KOPT-K1 (cell line): Measurements from ENCODE around the gene STAG2.
"Not testable (repeated sequence)": the region's sequence is repeated elsewhere in the genome, so short reads cannot be mapped to it uniquely, and the experiment has no call there.

Experiments
- H3K27ac ChIP-seq: fragments of 200-600 bp; sonication (generic); 2 replicates; pipeline ENCODE4 v1.5.1; 2016; ENCODE audit warnings: antibody characterized with exemption, mild to moderate bottlenecking, low read depth, low read length; ENCODE audit not compliant: poor library complexity, severe bottlenecking
- H3K36me3 ChIP-seq: fragments of 200-600 bp; sonication (generic); 2 replicates; pipeline ENCODE4 v1.5.1; 2017; ENCODE audit warnings: antibody characterized with exemption, mild to moderate bottlenecking, low read length, moderate library complexity; ENCODE audit not compliant: insufficient read depth
- H3K9me3 ChIP-seq: fragments of 200-600 bp; sonication (generic); 2 replicates; pipeline ENCODE4 v1.5.1; 2017; ENCODE audit warnings: antibody characterized with exemption, low read length, mild to moderate bottlenecking; ENCODE audit not compliant: insufficient read depth, poor library complexity, severe bottlenecking

Gene STAG2

DNA sequence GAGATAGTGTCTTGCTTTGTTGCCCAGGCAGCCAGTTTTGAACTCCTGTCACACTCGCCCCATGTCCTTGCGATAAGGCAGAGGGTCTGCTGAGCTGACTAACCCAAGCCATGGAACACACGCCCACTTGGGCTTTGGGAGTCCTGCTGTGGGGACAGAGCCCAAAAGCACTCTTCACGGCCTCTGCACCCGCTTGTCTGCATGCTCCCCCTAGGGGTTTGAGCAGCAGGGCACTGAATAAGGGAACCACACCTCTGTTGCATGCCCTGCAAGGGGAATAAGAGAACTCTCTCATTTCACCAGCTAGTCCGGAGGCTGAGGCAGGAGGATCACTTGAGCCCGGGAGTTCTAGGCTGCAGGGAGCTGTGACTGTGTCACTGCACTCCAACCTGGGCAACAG lies 166.0 kb downstream of the STAG2 start:
- Histone ChIP-seq H3K27ac (no peak overlapping the region), H3K36me3 (no peaks in the 10 kb centered on the region), H3K9me3 (no peaks in the 10 kb centered on the region)

DNA sequence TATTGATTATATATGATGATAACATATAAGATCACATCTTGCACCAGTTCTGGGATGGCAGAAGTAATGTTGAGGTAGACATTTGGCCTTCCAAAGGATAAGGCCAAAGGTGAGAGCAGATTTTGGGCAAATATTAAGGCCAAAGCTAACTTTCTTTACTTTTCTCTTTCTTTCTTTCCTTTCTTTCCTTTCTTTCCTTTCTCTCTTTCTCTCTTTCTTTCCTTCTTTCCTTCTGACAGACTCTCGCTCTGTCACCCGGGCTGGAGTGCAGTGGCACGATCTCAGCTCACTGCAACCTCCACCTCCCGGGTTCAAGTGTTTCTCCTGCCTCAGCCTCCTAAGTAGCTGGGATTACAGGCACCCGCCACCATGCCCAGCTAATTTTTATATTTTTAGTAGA lies 170.9 kb downstream of the STAG2 start:
- H3K27ac ChIP-seq, H3K36me3 ChIP-seq, H3K9me3 ChIP-seq: not testable (repeated sequence)

DNA sequence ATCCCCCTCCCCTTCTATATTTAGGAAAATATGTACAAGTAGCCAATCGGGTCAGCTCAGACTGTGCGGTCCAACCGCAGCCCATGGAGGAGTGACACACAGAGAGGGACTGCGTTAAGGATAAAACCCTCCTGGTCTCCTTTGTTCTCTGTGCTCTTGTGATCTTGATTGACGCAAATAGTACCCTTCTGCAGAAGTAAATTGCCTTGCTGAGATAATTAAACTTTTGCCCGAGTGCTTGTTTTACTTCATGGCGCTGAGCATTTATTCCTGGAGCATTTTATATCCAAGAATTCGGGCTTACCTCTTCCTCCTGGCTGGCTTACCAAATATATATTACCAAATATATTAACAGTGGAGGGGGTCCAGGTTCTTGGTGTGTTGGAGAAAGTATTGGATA lies 184.2 kb downstream of the STAG2 start:
- Histone ChIP-seq H3K27ac (no peak overlapping the region), H3K9me3 (peaks cover 21% of the 10 kb centered on the region), H3K36me3 (no peaks in the 10 kb centered on the region)

DNA sequence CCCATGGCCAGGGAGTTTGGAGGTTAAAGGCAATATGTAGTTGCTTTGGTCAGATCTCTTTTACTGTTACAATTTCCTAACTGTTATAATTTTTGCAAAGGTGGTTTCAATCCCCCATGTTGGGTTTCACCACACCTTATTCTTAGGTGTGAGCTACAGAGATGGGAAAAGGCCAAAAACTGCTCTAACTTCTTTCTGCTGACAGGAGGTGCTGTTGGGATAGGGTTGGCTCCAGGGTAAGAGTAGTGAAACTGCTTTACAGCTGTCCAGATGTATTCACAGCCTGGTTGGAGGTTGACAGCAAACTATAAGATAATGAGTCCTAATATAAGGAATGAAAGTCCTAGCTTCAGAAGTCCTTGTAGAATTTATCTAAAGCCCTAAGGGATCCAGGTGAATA lies 189.7 kb downstream of the STAG2 start:
- Histone ChIP-seq H3K9me3 (peaks cover 14% of the 10 kb centered on the region), H3K27ac (no peak overlapping the region), H3K36me3 (no peaks in the 10 kb centered on the region)
